K562 (cell line): ENCODE results near the gene ZBTB24. TPM values are rescaled to one million over a fixed set of nuclear protein-coding genes. Genes with fewer than 3 reads are reported as not detected.

Experiments used
- ATAC-seq: fragments of 200-7000 bp; cut with Tn5 transposase; 3 replicates; pipeline ENCODE4 v1.9.1; 2020; ENCODE audit warnings: moderate library complexity
- BruUV-seq: library from RNA; stranded (reverse); fragments of 400-500 nt; replicated peaks from 2 replicates; lab custom pipeline; 2021; lab: Mats Ljungman, UMichigan
- CTCF ChIA-PET: fragments of 300-600 bp; formaldehyde crosslinking; extraction: SDS; loops from one replicate; lab custom pipeline; 2021; ENCODE audit warnings: low intra/inter-chr PET ratio; lab: Yijun Ruan, JAX
- POLR2A ChIA-PET: fragments of 300-600, 350-650 bp; sonication (Branson Sonifier 250); formaldehyde crosslinking; extraction: SDS; loops from one replicate; lab custom pipeline; 2021; ENCODE audit warnings: antibody characterized with exemption, inconsistent platforms; lab: Yijun Ruan, JAX
- DNase-seq, 4 experiments: peaks; one replicate each; pipeline versions ENCODE4 v3.0.0 to v3.0.0-alpha.2; 2011 to 2018; ENCODE audit warnings: low spot score in 3 of 4, mixed read lengths in 3 of 4; ENCODE audit errors: extremely low read depth in 1 of 4
- FAIRE-seq: peaks from 2 replicates; lab custom pipeline; 2011; peaks lifted over from hg19 to GRCh38; lab: Jason Lieb, UNC
- H2AFZ ChIP-seq: 2 replicates; pipeline ENCODE4 v1.6.0; 2011; ENCODE audit warnings: low read depth, low read length, control low read depth, inconsistent platforms
- H3K27ac ChIP-seq: fragments of 200-600 bp; 3 replicates; pipeline ENCODE4 v1.8.0; 2011; ENCODE audit warnings: low read depth, mild to moderate bottlenecking, control low read depth, inconsistent platforms, low read length, moderate library complexity, mixed read lengths; ENCODE audit errors: extremely low read depth
- H3K27me3 ChIP-seq, 2 experiments: fragments of 300-600 bp in 1 of 2; 2 replicates in 1 of 2; 3 replicates in 1 of 2; pipeline versions ENCODE4 v1.6.0 to v1.8.0; 2011; ENCODE audit warnings: inconsistent platforms in 2 of 2, low read length in 2 of 2, mild to moderate bottlenecking in 1 of 2, mixed read lengths in 1 of 2, moderate library complexity in 1 of 2; ENCODE audit not compliant: control insufficient read depth in 2 of 2, insufficient read depth in 2 of 2
- H3K36me3 ChIP-seq: fragments of 300-600 bp; 3 replicates; pipeline ENCODE4 v1.8.0; 2011; ENCODE audit warnings: mild to moderate bottlenecking, low read length, inconsistent platforms; ENCODE audit not compliant: control insufficient read depth, insufficient read depth
- H3K4me1 ChIP-seq, 2 experiments: fragments of 200-600 bp in 1 of 2; replicated peaks in 1 of 2; 2 replicates in 1 of 2; 3 replicates in 1 of 2; pipeline versions ENCODE4 v1.5.1 to v1.8.0; 2011; ENCODE audit warnings: inconsistent platforms in 2 of 2, low read length in 2 of 2, mild to moderate bottlenecking in 1 of 2, mixed read lengths in 1 of 2, moderate library complexity in 1 of 2; ENCODE audit not compliant: control insufficient read depth in 2 of 2, insufficient read depth in 2 of 2
- H3K4me2 ChIP-seq: 2 replicates; pipeline ENCODE4 v1.6.1; 2011; ENCODE audit warnings: low read length, control low read depth, inconsistent platforms, mixed read lengths; ENCODE audit not compliant: insufficient read depth
- H3K4me3 ChIP-seq: fragments of 200-600 bp; sonication (generic), shearing (Covaris generic); 2 replicates; pipeline ENCODE4 v1.5.1; 2016; ENCODE audit warnings: control low read depth, inconsistent platforms
- H3K79me2 ChIP-seq: fragments of 200-600 bp; 3 replicates; pipeline ENCODE4 v1.8.0; 2011; ENCODE audit warnings: low read length, inconsistent platforms; ENCODE audit not compliant: control insufficient read depth, insufficient read depth
- H3K9ac ChIP-seq, 2 experiments: 2 replicates each; pipeline versions ENCODE4 v1.6.0 to v1.6.1; 2011; ENCODE audit warnings: low read depth in 2 of 2, low read length in 2 of 2, control low read depth in 1 of 2, inconsistent platforms in 1 of 2, mild to moderate bottlenecking in 1 of 2, mixed read lengths in 1 of 2; ENCODE audit not compliant: insufficient read depth in 1 of 2
- H3K9me1 ChIP-seq: one replicate; pipeline ENCODE4 v1.6.0; 2011; ENCODE audit warnings: inconsistent platforms, mild to moderate bottlenecking, low read length, moderate library complexity; ENCODE audit not compliant: control insufficient read depth, insufficient read depth
- H3K9me3 ChIP-seq: replicated peaks from 2 replicates; pipeline ENCODE4 v1.5.1; 2011; ENCODE audit warnings: low read depth, low read length, inconsistent platforms; ENCODE audit not compliant: control insufficient read depth, insufficient read depth
- H4K20me1 ChIP-seq: replicated peaks from 2 replicates; pipeline ENCODE4 v1.6.1; 2011; ENCODE audit warnings: low read length, inconsistent platforms, mixed read lengths; ENCODE audit not compliant: control insufficient read depth, insufficient read depth
- MGA ChIP-seq: fragments of 450-650 bp; IDR thresholded peaks from 2 replicates; pipeline ENCODE4 v1.6.1; 2016; ENCODE audit warnings: mild to moderate bottlenecking, moderate library complexity
- WGBS: fragments of 100-300 bp; shearing (Covaris generic); methylation state at CpG from one replicate; pipeline ENCODE4 v1.1.6; 2016; ENCODE audit warnings: low coverage, mixed read lengths; ENCODE audit not compliant: insufficient coverage; ENCODE audit errors: missing lambda C conversion rate; 5-methylcytosine and 5-hydroxymethylcytosine counted together
- in situ Hi-C: fragments of 300-500 bp; cut with MboI; formaldehyde crosslinking; loops from 4 replicates; pipeline ENCODE4 v1.15.0; 2018; ENCODE audit warnings: inconsistent platforms, mixed read lengths
- intact Hi-C: fragments of 100-400 bp; cut with micrococcal nuclease; formaldehyde crosslinking; loops from 2 replicates; pipeline ENCODE4 v1.14.2; 2022
- polyA plus RNA-seq, 8 experiments: library from polyadenylated mRNA; depleted of rRNA in 4 of 8; stranded (reverse) in 5 of 8; unstranded in 3 of 8; fragments of >200 nt; fragmentation: Nextera tagmentation in 2 of 8; fragmentation: Illumina TruSeq in 1 of 8; extraction: Ambion mirVana in 2 of 8; extraction: Trizol in 1 of 8; gene quantifications; 2 replicates each; pipeline versions ENCODE4 v1.2.1 to v1.2.3, GENCODE V29; 2011 to 2014; ENCODE audit warnings: inconsistent platforms in 1 of 8, missing spikeins in 1 of 8
- total RNA-seq, 7 experiments: library from RNA; depleted of rRNA in 6 of 7; stranded (reverse); fragments of >200 nt in 6 of 7; fragmentation: Illumina TruSeq in 2 of 7; extraction: Trizol in 2 of 7; gene quantifications; 2 replicates each; pipeline versions ENCODE4 v1.2.1 to v1.2.3, GENCODE V29; 2011 to 2021; ENCODE audit warnings: low replicate concordance in 1 of 7
- TF ChIP-seq, protein P1 (sequence below), 3 experiments: IDR thresholded peaks in 2 of 3; conservative IDR thresholded peaks in 1 of 3; 2 replicates each; pipeline ENCODE4 v1.5.1; 2011 to 2012; ENCODE audit warnings: low read length in 3 of 3, mild to moderate bottlenecking in 3 of 3, control low read depth in 2 of 3, improper control_type of control experiment in 1 of 3, inconsistent platforms in 1 of 3, low read depth in 1 of 3, mixed read lengths in 1 of 3, moderate library complexity in 1 of 3; ENCODE audit not compliant: insufficient read depth in 2 of 3
- TF ChIP-seq, protein P2 (sequence below): fragments of 450-650 bp; IDR thresholded peaks from 2 replicates; pipeline ENCODE4 v1.6.1; 2017; ENCODE audit warnings: antibody characterized with exemption, mild to moderate bottlenecking

ZBTB24 gene
- total and polyA plus RNA-seq, 9 of the 15 experiments (the other 6 are each of a cell fraction or from before 2014, with no cell fraction given): 2.0 to 16.7 (median 8.3) TPM

GRCh38 chr6:109452181-109452580, 30.8 kb downstream of the ZBTB24 start:
- Histone ChIP-seq H3K27ac (no peak overlapping the region), H4K20me1 (no peaks in the 10 kb centered on the region), H3K4me1 (peaks cover 5 to 50% of the 10 kb centered on the region in 2 experiments; a peak in 4 of 5 replicates), H3K9me1 (no peaks in the 10 kb centered on the region), H3K4me2 (no peak overlapping the region), H3K27me3 (no peaks in the 10 kb centered on the region), H3K79me2 (no peaks in the 10 kb centered on the region), H3K9me3 (no peaks in the 10 kb centered on the region), H3K36me3 (no peaks in the 10 kb centered on the region; the same call in 2 of the 3 replicates), H2AFZ (no peak overlapping the region), H3K9ac (no peak overlapping the region), H3K4me3 (no peak overlapping the region)
- POLR2A ChIA-PET: interaction anchor here (1.1 to 8.2 kb wide), 3 partner anchors 8 to 69 kb away, joined by 3 to 92 read pairs (median 5); partner anchors contain the start of genes CD164, PPIL6 and SMPD2
- WGBS: 72% methylated on average over 9 of the region's 9 CpGs
- no peak for ATAC-seq
- CTCF ChIA-PET: no interaction called here
- no peak for FAIRE-seq
- no TSS peak for BruUV-seq
- in situ Hi-C loops (no loop called here), intact Hi-C loops (no loop called here)
- DNase-seq: no peak
- TF ChIP-seq, protein P1, sequence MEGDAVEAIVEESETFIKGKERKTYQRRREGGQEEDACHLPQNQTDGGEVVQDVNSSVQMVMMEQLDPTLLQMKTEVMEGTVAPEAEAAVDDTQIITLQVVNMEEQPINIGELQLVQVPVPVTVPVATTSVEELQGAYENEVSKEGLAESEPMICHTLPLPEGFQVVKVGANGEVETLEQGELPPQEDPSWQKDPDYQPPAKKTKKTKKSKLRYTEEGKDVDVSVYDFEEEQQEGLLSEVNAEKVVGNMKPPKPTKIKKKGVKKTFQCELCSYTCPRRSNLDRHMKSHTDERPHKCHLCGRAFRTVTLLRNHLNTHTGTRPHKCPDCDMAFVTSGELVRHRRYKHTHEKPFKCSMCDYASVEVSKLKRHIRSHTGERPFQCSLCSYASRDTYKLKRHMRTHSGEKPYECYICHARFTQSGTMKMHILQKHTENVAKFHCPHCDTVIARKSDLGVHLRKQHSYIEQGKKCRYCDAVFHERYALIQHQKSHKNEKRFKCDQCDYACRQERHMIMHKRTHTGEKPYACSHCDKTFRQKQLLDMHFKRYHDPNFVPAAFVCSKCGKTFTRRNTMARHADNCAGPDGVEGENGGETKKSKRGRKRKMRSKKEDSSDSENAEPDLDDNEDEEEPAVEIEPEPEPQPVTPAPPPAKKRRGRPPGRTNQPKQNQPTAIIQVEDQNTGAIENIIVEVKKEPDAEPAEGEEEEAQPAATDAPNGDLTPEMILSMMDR (IDR thresholded peaks at IDR 0.05 in 2 of 3, conservative IDR thresholded peaks at IDR 0.05 in 1 of 3; ENCODE audit: insufficient read depth in 2 of 3, low read depth in 1 of 3, low read length in 3 of 3): no peak
- no peak for TF ChIP-seq MGA
- TF ChIP-seq, protein P2, sequence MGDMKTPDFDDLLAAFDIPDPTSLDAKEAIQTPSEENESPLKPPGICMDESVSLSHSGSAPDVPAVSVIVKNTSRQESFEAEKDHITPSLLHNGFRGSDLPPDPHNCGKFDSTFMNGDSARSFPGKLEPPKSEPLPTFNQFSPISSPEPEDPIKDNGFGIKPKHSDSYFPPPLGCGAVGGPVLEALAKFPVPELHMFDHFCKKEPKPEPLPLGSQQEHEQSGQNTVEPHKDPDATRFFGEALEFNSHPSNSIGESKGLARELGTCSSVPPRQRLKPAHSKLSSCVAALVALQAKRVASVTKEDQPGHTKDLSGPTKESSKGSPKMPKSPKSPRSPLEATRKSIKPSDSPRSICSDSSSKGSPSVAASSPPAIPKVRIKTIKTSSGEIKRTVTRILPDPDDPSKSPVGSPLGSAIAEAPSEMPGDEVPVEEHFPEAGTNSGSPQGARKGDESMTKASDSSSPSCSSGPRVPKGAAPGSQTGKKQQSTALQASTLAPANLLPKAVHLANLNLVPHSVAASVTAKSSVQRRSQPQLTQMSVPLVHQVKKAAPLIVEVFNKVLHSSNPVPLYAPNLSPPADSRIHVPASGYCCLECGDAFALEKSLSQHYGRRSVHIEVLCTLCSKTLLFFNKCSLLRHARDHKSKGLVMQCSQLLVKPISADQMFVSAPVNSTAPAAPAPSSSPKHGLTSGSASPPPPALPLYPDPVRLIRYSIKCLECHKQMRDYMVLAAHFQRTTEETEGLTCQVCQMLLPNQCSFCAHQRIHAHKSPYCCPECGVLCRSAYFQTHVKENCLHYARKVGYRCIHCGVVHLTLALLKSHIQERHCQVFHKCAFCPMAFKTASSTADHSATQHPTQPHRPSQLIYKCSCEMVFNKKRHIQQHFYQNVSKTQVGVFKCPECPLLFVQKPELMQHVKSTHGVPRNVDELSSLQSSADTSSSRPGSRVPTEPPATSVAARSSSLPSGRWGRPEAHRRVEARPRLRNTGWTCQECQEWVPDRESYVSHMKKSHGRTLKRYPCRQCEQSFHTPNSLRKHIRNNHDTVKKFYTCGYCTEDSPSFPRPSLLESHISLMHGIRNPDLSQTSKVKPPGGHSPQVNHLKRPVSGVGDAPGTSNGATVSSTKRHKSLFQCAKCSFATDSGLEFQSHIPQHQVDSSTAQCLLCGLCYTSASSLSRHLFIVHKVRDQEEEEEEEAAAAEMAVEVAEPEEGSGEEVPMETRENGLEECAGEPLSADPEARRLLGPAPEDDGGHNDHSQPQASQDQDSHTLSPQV: no peak
